GM18519 (cell line): Measurements from ENCODE around the gene B3GNT3.
"Not testable (repeated sequence)": the region's sequence is repeated elsewhere in the genome, so short reads cannot be mapped to it uniquely, and the experiment has no call there.

ENCODE experiments used
- ATAC-seq: cut with Tn5 transposase; IDR thresholded peaks from one replicate; pipeline ENCODE4 v1.9.1; 2021; ENCODE audit warnings: mild to moderate bottlenecking, moderate library complexity; ENCODE audit not compliant: unreplicated experiment, low FRiP score

B3GNT3 gene

DNA sequence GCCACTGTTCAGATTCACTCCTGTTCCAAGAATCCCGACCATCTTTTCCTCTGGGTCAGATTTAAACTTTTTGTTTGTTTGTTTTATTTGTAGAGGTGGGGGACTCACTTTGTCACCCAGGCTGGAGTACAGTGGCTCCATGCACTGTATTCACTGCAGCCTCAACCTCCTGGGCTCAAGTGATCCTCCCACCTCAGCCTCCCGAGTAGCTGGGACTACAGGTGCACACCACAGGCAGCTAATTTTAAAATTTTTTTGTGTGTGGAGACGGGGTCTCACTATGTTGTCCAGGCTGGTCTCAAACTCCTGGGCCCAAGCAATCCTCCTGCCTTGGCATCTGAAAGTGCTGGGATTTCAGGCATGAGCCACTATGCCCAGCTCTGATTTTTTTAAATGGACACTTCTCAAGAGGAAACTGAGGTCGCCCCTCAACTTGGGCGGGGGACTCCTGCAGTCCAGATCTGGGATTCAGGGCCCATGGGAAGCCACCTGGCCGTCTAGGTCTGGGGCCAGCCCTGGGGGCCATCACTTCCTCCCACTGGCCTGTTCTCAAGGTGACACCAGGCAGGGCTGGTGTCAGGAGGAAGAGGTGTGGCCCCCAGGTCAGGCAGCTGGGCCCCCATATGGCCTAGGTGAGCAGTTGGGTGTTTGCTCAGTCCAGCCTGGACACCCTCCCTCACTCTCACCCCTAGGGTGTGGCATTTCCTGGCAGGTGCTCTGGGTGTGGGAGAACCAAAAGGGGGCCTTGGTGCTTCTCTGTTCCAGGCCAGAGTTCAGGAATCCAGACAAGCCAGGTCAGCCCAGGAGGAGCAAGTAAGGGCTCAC, 1.3 kb downstream of the B3GNT3 start:
- no peak for ATAC-seq

DNA sequence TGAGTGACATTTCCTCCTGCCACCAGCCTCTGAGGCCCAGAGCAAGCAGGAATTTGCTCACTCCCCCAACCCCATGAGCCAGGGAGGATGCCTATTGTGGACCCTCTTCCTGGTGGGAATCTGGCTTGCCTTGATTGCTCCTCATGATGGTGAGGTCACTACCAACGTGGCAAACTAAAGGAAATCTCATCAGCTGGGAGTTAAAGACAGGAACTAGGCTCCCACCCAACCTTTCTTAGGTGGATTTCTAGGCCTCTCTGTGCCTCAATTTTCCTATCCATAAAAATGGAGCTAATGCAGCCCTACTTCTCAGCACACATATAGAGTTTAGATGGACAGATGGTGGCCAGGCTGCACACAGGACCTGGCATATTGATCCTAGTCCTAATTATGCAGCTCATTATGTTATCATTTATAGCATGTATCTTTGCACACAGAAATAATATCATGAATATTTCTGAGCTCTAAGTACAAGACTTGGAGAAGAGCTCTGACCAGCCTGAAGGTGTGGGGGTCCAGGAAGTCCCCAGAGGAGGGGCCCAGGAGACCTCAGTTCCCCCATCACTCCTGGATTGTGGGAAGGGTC, 2.0 kb downstream of the B3GNT3 start:
- ATAC-seq: no peak

- no peak for ATAC-seq
Measured at GRCh38 chr19:17797424-17798201, 2.7 kb downstream of the B3GNT3 start.

DNA sequence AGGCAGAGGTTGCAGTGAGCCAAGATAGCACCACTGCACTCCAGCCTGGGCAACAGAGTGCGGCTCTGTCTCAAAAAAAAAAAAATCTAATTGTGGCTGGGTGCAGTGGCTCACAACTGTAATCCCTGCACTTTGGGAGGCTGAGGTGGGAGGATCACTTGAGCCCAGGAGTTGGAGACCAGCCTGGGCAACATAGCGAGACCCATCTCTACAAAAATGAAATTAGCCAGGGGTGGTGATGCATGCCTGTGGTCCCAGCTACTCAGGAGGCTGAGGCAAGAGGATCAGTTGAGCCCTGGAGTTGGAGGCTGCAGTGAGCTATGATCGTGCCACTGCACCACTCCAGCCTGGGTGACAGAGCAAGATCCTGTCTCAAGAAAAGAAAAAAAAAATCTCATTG, 3.7 kb downstream of the B3GNT3 start:
- not testable (repeated sequence) for ATAC-seq

- ATAC-seq: no peak
Measured at GRCh38 chr19:17802137-17802858, 7.4 kb downstream of the B3GNT3 start.

DNA sequence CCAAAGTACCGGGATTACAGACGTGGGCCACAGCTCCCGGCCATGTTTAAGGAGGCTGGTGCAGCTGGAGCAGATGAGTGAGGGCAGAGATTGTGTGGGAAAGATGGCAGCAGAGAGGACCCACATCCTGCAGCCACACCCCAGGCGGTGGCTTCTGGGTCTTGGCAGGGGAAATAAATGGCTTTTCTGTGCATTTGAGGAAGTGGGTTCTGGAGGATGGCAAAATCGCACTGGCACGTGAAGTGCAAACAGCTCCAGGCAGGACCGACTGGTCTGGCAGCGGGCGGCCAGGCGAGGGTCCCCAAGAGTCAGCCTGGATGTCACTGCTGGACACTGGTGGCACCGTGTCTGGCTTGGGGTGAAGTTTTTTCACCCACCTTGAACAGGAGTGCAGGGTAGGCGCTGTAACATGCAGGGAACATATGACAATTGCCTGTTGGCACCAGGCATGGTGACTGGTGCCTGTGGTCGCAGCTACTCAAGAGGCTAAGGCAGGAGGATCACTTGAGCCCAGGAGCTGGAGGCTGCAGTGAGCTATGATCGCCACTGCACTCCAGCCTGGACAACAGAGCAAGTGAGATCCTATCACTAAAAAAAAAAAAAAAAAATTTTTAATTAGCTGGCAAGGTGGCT, 8.4 kb downstream of the B3GNT3 start:
- no peak for ATAC-seq

- ATAC-seq: no peak
Measured at GRCh38 chr19:17805427-17805826, 10.5 kb downstream of the B3GNT3 start.

DNA sequence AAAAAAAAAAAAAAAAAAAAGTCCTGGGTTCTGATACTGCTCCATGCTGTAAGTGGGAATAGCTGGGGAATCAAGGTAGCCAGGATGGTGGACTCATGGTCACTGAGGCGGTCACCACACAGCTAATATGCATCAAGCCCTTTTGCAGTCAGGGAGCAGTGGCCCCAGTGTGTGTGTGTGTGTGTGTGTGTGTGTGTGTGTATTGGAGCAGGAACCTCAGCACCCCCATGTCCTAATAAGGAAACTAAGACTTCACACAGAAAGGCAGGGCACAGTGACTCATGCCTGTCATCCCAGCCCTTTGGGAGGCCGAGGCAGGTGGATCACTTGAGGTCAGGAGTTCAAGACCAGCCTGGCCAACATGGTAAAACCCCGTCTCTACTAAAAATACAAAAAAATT, 12.0 kb downstream of the B3GNT3 start:
- ATAC-seq: no peak

GRCh38 chr19:17807731-17808316, 12.9 kb downstream of the B3GNT3 start:
- ATAC-seq: no peak

DNA sequence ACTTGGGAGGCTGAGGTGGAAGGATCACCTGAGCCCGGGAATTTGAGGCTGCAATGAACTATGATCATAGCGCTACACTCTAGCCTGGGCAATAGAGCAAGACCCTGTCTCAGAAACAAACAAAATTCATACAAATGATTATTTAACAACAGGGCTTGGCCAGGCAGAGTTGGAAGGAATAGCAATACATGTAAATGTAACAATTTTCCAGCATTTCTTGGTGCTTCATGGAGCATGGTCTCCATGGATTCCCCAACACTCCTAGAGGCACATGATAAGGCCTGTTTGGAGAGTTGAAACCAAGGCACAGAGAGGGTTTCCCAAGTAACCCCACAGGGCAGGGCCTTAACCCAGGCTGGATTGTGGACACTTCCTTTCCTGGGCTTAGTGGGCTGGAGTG, 16.2 kb downstream of the B3GNT3 start:
- no peak for ATAC-seq

GRCh38 chr19:17811681-17812080, 16.7 kb downstream of the B3GNT3 start:
- no peak for ATAC-seq

DNA sequence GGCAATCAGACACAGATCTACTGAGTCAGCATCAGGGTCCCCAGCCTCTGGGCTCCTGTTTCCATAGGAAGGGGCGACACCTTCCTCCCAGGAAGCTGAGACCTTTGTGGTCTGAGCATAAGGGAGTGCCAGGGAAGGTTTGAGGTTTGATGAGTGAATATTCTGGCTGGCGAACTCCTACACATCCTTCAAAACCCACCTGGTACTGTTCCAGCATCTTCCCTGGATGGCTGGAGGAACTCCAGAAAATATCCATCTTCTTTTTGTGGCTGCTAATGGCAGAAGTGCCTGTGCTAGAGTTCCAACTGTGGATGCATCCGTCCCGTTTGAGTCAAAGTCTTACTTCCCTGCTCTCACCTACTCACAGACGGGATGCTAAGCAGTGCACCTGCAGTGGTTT, 17.2 kb downstream of the B3GNT3 start:
- no peak for ATAC-seq

DNA sequence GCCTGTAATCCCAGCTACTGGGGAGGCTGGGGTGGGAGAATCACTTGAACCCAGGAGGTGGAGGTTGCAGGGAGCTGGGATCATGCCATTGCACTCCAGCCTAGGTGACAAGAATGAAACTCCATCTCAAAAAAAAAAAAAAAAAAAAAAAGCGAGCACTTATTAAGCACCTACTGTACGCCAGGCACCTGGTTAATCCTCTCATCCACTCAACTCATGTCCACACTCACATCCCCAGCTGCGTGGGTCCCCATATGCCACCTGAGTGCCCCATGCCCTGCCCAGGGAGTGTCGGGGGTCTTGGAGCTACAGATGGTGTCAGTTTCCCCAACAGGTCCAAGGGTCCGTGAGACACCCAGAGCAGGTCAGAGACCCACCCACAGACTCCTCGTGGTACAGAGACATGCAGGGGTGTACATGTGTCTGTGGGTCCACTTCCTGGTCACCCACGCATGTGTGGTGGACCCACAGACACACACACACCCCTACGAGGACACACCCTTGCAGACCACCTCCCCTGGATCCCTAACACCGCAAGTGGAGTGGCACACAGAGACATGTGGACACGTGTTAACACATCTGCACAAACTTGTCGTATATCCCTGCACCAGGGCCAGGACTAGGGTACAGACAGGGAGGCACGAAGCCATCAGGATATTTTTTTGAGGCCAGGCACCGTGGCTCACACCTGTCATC, 22.9 kb downstream of the B3GNT3 start:
- no peak for ATAC-seq

DNA sequence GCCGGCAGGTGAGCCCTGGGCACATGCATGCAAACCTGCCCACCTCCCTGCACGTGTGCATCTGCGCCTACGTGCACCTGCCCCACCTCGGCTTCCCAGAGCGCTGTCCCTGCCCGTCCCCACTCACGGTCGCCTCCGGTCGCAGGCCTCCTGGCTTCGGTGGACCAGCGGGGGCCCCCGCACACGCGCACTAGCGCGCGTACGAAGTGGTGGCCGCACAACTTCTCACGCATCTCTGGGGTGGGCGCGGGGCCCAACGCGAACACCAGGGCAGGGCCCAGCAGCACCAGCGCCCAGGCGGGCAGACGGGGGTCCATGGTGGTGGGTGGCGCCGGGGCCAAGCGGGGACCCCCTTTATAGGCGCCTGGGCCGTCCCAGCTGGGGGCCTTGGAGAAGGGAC, 26.3 kb downstream of the B3GNT3 start, which contains the start of gene INSL3:
Gene INSL3 (minus strand): TSS at position 330 of the 400 bp plus-strand sequence. CDS start 13 bp downstream, at position 317.
- ATAC-seq: no peak

DNA sequence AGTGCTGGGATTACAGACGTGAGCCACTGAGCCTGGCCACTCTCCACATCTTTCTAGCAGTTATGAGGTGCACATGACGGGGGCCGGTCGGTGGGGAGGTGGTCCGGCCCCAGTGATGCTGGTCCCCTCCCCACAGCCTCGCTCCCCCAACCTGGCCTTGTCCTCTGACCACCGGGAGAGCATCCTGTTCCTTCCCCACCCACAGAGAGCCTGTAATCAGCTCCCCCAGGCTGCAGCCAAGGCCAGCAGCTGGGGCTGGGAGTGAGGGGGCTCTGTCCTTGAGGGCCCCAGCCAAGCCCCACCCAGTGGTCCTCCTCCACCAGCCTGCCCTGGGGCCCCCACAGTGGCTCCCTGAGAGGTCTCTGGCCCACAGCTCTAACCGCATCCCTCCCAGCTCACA, 29.4 kb downstream of the B3GNT3 start:
- ATAC-seq: no peak

DNA sequence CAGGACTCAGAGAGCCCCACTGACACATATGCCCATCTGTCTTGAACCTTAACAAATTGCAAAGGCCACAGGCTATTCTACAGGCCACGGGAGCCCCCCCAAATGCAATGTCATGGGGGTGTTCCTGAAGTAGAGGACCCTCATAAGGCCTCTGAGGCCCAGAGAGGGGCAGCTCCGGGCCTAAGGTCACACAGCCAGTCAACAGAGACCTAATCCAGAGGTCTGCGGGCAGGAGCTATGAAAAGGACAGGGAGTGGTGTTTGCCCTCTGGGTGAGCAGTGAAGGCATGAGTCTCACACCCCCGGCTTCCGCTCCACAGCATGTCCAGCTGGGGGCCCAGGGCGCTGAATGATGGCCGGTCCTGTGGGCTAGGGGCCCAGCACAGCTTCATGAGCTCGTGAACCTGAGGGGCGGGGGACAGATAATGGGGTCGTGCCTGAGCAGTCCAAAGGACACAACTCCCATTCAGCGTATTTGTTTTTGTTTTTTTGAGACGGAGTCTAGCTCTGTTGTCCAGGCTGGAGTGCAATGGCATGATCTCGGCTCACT, 31.6 kb downstream of the B3GNT3 start:
- no peak for ATAC-seq

DNA sequence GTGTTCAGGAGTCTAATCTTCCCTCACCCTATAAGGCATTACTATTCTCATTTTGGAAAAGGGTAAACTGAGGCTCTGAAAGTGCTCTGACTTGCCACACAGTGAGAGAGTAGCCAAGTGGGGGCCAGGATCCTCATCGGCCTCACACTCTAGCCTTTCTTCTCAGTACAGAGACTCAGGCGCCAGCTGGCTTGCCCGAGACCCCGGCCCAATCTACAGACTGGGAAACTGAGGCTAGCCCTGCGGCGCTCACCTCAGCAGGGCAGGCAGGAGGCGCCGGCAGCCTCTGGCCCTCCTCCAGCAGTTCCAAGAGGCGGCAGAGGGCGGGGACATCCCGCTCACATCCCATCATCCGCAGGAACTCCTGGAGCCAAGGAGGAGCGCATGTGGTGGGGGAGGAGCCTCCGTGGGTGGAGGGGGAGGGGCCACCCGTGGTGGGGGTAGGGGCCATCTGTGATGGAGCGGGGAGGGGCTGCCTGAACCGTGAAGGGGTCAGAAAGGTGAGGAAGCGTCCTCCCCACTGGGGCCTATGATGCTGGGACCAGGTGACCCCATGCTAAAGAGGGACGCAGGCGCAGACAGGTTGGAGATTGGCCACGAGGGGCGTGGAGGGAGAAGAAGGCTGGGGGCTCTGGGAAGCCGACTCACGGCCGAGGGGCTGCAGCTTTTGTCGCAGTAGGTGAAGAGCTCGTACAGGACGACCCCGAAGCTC, 35.1 kb downstream of the B3GNT3 start:
- no peak for ATAC-seq
